IMR-90 (cell line): ENCODE measurements around the gene RHOB. TPM values are rescaled to one million over a fixed set of nuclear protein-coding genes. Genes with fewer than 3 reads are reported as not detected.

Experiments used
- ATAC-seq: fragments of 200-7000 bp; cut with Tn5 transposase; 2 replicates; pipeline ENCODE4 v1.9.1; 2020; ENCODE audit warnings: low read depth, mild to moderate bottlenecking, moderate library complexity
- BruUV-seq: library from RNA; stranded (reverse); fragments of 400-500 nt; replicated peaks from 2 replicates; lab custom pipeline; 2021; lab: Mats Ljungman, UMichigan
- CTCF ChIA-PET: fragments of 300-600 bp; formaldehyde crosslinking; extraction: SDS; loops from one replicate; lab custom pipeline; 2021; ENCODE audit warnings: antibody characterized with exemption; lab: Yijun Ruan, JAX
- POLR2A ChIA-PET: fragments of 300-600 bp; sonication (Branson Sonifier 250); formaldehyde crosslinking; loops from one replicate; lab custom pipeline; 2022; ENCODE audit warnings: antibody characterized with exemption; ENCODE audit not compliant: unreplicated experiment; lab: Charles Lee
- DNase-seq: peaks from one replicate; pipeline ENCODE4 v3.0.0; 2013
- H2AFZ ChIP-seq: replicated peaks from 2 replicates; pipeline ENCODE3; 2013; ENCODE audit warnings: low read length, mild to moderate bottlenecking; ENCODE audit not compliant: poor library complexity
- H2AK5ac ChIP-seq: 2 replicates; pipeline ENCODE4 v1.6.1; 2013; ENCODE audit warnings: low read depth, low read length, inconsistent platforms
- H2AK9ac ChIP-seq: replicated peaks from 2 replicates; pipeline ENCODE3; 2013; ENCODE audit warnings: mild to moderate bottlenecking, low read depth, low read length, moderate library complexity; ENCODE audit not compliant: poor library complexity
- H2BK120ac ChIP-seq: 2 replicates; pipeline ENCODE4 v1.6.1; 2013; ENCODE audit warnings: low read depth, low read length, inconsistent platforms
- H2BK15ac ChIP-seq: 3 replicates; pipeline ENCODE4 v1.6.1; 2013; ENCODE audit warnings: low read depth, low read length, inconsistent platforms
- H2BK20ac ChIP-seq: 2 replicates; pipeline ENCODE4 v1.6.1; 2013; ENCODE audit warnings: low read depth, mild to moderate bottlenecking, inconsistent platforms, low read length, moderate library complexity
- H2BK5ac ChIP-seq: 2 replicates; pipeline ENCODE4 v1.6.1; 2013; ENCODE audit warnings: mild to moderate bottlenecking, low read depth, low read length, inconsistent platforms; ENCODE audit not compliant: poor library complexity, severe bottlenecking
- H3K14ac ChIP-seq: replicated peaks from 2 replicates; pipeline ENCODE4 v1.6.1; 2013; ENCODE audit warnings: low read depth, low read length, inconsistent platforms
- H3K18ac ChIP-seq: 2 replicates; pipeline ENCODE4 v1.6.1; 2013; ENCODE audit warnings: low read depth, low read length, control low read depth
- H3K23ac ChIP-seq: 2 replicates; pipeline ENCODE4 v1.6.1; 2013; ENCODE audit warnings: low read depth, low read length, inconsistent platforms
- H3K27ac ChIP-seq: 2 replicates; pipeline ENCODE4 v1.5.1; 2013; ENCODE audit warnings: mild to moderate bottlenecking, control low read depth, low read length; ENCODE audit not compliant: insufficient read depth
- H3K27me3 ChIP-seq: 2 replicates; pipeline ENCODE4 v1.6.1; 2013; ENCODE audit warnings: low read length; ENCODE audit not compliant: control insufficient read depth, insufficient read depth
- H3K36me3 ChIP-seq: 2 replicates; pipeline ENCODE4 v1.6.1; 2013; ENCODE audit warnings: low read length, mixed read lengths; ENCODE audit not compliant: control insufficient read depth, insufficient read depth
- H3K4ac ChIP-seq: 2 replicates; pipeline ENCODE4 v1.6.1; 2013; ENCODE audit warnings: low read depth, low read length, inconsistent platforms
- H3K4me1 ChIP-seq: 2 replicates; pipeline ENCODE4 v1.6.1; 2013; ENCODE audit warnings: low read length, mixed read lengths; ENCODE audit not compliant: control insufficient read depth, insufficient read depth
- H3K4me2 ChIP-seq: 2 replicates; pipeline ENCODE4 v1.6.1; 2013; ENCODE audit warnings: low read depth, mild to moderate bottlenecking, control low read depth, low read length, moderate library complexity
- H3K4me3 ChIP-seq: 2 replicates; pipeline ENCODE4 v1.5.1; 2013; ENCODE audit warnings: low read depth, mild to moderate bottlenecking, control low read depth, low read length, moderate library complexity; ENCODE audit not compliant: insufficient read depth
- H3K56ac ChIP-seq: 2 replicates; pipeline ENCODE4 v1.6.1; 2013; ENCODE audit warnings: low read length, inconsistent platforms; ENCODE audit not compliant: insufficient read depth; ENCODE audit errors: extremely low read depth
- H3K79me1 ChIP-seq, 2 experiments: 2 replicates each; pipeline ENCODE4 v1.6.1; 2013; ENCODE audit warnings: low read length in 2 of 2, inconsistent platforms in 1 of 2, low read depth in 1 of 2
- H3K9ac ChIP-seq: 2 replicates; pipeline ENCODE4 v1.6.1; 2013; ENCODE audit warnings: low read depth, low read length, control low read depth
- H3K9me1 ChIP-seq: 2 replicates; pipeline ENCODE4 v1.6.1; 2013; ENCODE audit warnings: low read length, inconsistent platforms; ENCODE audit not compliant: insufficient read depth
- H3K9me3 ChIP-seq: 2 replicates; pipeline ENCODE4 v1.6.1; 2013; ENCODE audit warnings: low read length; ENCODE audit not compliant: control insufficient read depth, insufficient read depth
- H4K20me1 ChIP-seq: 2 replicates; pipeline ENCODE4 v1.6.1; 2013; ENCODE audit warnings: low read length, inconsistent platforms; ENCODE audit not compliant: insufficient read depth
- H4K5ac ChIP-seq: 2 replicates; pipeline ENCODE4 v1.6.1; 2013; ENCODE audit warnings: mild to moderate bottlenecking, low read depth, low read length, control low read depth
- H4K8ac ChIP-seq, 2 experiments: 2 replicates each; pipeline ENCODE4 v1.6.1; 2013; ENCODE audit warnings: low read depth in 2 of 2, low read length in 2 of 2, control low read depth in 1 of 2, inconsistent platforms in 1 of 2
- H4K91ac ChIP-seq: 2 replicates; pipeline ENCODE4 v1.6.1; 2013; ENCODE audit warnings: low read depth, low read length, inconsistent platforms; ENCODE audit not compliant: insufficient read depth
- BHLHE40 ChIP-seq: fragments of 150-350 bp; IDR thresholded peaks from 2 replicates; pipeline ENCODE4 v1.6.1; 2016; ENCODE audit warnings: mild to moderate bottlenecking, low read depth, low read length
- MAFK ChIP-seq: IDR thresholded peaks from 2 replicates; pipeline ENCODE4 v1.6.1; 2012; ENCODE audit warnings: low read depth, low read length, improper control_type of control experiment
- MAZ ChIP-seq: IDR thresholded peaks from 2 replicates; pipeline ENCODE4 v1.6.1; 2012; ENCODE audit warnings: low read depth, mild to moderate bottlenecking, low read length, improper control_type of control experiment, moderate library complexity, borderline replicate concordance
- MXI1 ChIP-seq: IDR thresholded peaks from 2 replicates; pipeline ENCODE4 v1.6.1; 2012; ENCODE audit warnings: low read depth, mild to moderate bottlenecking, low read length, moderate library complexity, borderline replicate concordance
- NFE2L2 ChIP-seq: fragments of 150-350 bp; IDR thresholded peaks from 2 replicates; pipeline ENCODE4 v1.6.1; 2016; ENCODE audit warnings: low read depth, mild to moderate bottlenecking, low read length
- POLR2A ChIP-seq: IDR thresholded peaks from 2 replicates; pipeline ENCODE4 v1.6.1; 2012; ENCODE audit warnings: mild to moderate bottlenecking, low read depth, low read length
- RAD21 ChIP-seq: IDR thresholded peaks from 2 replicates; pipeline ENCODE4 v1.6.1; 2012; ENCODE audit warnings: low read length, improper control_type of control experiment
- RCOR1 ChIP-seq: IDR thresholded peaks from 2 replicates; pipeline ENCODE4 v1.6.1; 2012; ENCODE audit warnings: mild to moderate bottlenecking, low read length, improper control_type of control experiment; ENCODE audit not compliant: insufficient replicate concordance
- SMC3 ChIP-seq: fragments of 150-350 bp; IDR thresholded peaks from 2 replicates; pipeline ENCODE4 v1.6.1; 2016; ENCODE audit warnings: low read depth, mild to moderate bottlenecking, antibody characterized with exemption, low read length, moderate library complexity
- WGBS, 2 experiments: methylation state at CpG; one replicate each; pipeline versions ENCODE4 v1.1.5 to v1.1.7; 2013; ENCODE audit warnings: missing lambda C conversion rate in 2 of 2; ENCODE audit not compliant: insufficient read length in 1 of 2; ENCODE audit errors: extremely low coverage in 2 of 2; 5-methylcytosine and 5-hydroxymethylcytosine counted together
- dilution Hi-C: fragments of 300-500 bp; cut with HindIII; formaldehyde crosslinking; loops from one replicate; pipeline ENCODE4 v1.14.3; 2018; ENCODE audit warnings: low sequenced_read_pairs; ENCODE audit not compliant: unreplicated experiment
- in situ Hi-C: fragments of 300-500 bp; cut with MboI; formaldehyde crosslinking; loops from 3 replicates; pipeline ENCODE4 v1.14.3; 2019; ENCODE audit warnings: low sequenced_read_pairs, inconsistent platforms, mixed read lengths
- intact Hi-C: fragments of 100-400 bp; cut with micrococcal nuclease; formaldehyde crosslinking; loops from 2 replicates; pipeline ENCODE4 v1.10.0; 2022
- polyA plus RNA-seq, 3 experiments: library from polyadenylated mRNA; depleted of rRNA; stranded (reverse); fragments of >200 nt; gene quantifications; 2 replicates each; pipeline ENCODE4 v1.2.3, GENCODE V29; 2012; ENCODE audit warnings: low replicate concordance in 1 of 3
- total RNA-seq: library from RNA; depleted of rRNA; stranded (reverse); fragments of >200 nt; gene quantifications from 2 replicates; pipeline ENCODE4 v1.2.3, GENCODE V29; 2012
- TF ChIP-seq, protein P1 (sequence below): fragments of 150-350 bp; IDR thresholded peaks from 2 replicates; pipeline ENCODE4 v1.6.1; 2017; ENCODE audit warnings: mild to moderate bottlenecking, antibody characterized with exemption, low read length, low read depth

Gene RHOB
- total and polyA plus RNA-seq, 2 of the 4 experiments (the other 2 are of a cell fraction): 112 to 149 TPM

DNA sequence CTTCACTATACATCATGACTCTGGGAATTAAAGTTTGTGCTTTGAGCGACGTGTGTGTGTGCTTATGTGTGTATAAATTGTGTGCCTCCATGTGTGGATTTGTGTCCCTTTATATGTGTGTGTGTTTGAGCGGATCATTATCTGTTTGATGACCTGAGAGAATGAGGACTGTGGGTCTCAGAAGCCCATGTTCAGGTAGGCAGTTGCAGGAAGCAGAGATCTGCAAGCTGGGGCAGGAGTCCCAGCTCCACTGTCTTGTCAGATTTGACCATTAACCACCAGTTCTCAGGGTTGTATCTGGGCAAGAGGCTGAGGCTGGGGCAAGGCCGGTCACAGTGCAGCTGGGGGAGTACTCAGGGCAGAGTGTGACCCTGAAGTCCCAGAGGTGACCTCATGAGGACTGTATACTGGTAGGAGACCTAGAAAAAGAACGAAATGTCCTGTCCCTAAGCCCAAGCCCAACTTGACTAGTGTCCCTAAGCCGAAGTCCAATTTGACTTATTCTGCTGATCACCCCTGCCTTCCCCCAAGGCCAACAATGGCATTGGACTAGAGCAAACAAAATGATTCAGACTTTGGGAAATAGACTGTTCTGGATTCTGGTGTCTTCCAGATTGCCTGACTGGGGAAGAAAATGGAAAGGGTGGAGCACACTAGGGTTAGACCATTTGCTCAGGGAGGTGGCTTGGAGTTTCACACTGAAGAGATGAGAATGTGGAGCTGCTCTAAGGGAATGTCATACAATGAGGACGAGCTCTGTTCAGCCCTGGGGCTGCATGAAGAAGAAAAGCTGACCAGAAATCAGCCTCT, 28.1 kb downstream of the RHOB start:
- Histone ChIP-seq H3K27ac (no peak overlapping the region), H3K4ac (no peak overlapping the region), H2BK120ac (no peak overlapping the region), H4K5ac (no peak overlapping the region), H2AK5ac (no peak overlapping the region), H3K23ac (no peak overlapping the region), H2BK20ac (no peak overlapping the region), H3K9me3 (no peaks in the 10 kb centered on the region), H2AK9ac (no peak overlapping the region), H3K14ac (no peak overlapping the region), H3K9me1 (no peaks in the 10 kb centered on the region; the same call in 1 of the 2 replicates), H3K4me2 (no peak overlapping the region), H3K18ac (no peak overlapping the region), H4K91ac (no peak overlapping the region), H3K9ac (no peak overlapping the region), H3K79me1 (no peaks in the 10 kb centered on the region), H2BK5ac (no peak overlapping the region), H3K56ac (no peak overlapping the region), H4K8ac (no peak overlapping the region), H3K36me3 (no peaks in the 10 kb centered on the region), H3K4me3 (no peak overlapping the region), H3K27me3 (peaks cover 14% of the 10 kb centered on the region), H4K20me1 (no peaks in the 10 kb centered on the region), H3K4me1 (no peaks in the 10 kb centered on the region), H2AFZ (peak overlapping the region; percentile 18), H2BK15ac (no peak overlapping the region)
- in situ Hi-C loops: no loop called here
- ATAC-seq: no peak
- no peak for DNase-seq
- intact Hi-C loops: no loop called here
- dilution Hi-C loops: no loop called here
- 100% methylated on average over 1 of the region's 7 CpGs; no CpG with 5 or more reads in 1 of the 2 experiments for WGBS, 2 experiments
- ChIA-PET CTCF (no interaction called here), POLR2A (no interaction called here)
- TF ChIP-seq RAD21 (no peak), RCOR1 (no peak), NFE2L2 (no peak), MAFK (no peak), MXI1 (no peak), SMC3 (no peak), POLR2A (no peak), MAZ (no peak), BHLHE40 (no peak)
- TF ChIP-seq, protein P1, sequence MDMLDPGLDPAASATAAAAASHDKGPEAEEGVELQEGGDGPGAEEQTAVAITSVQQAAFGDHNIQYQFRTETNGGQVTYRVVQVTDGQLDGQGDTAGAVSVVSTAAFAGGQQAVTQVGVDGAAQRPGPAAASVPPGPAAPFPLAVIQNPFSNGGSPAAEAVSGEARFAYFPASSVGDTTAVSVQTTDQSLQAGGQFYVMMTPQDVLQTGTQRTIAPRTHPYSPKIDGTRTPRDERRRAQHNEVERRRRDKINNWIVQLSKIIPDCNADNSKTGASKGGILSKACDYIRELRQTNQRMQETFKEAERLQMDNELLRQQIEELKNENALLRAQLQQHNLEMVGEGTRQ: no peak
- BruUV-seq: no TSS peak
